Measurements from ENCODE around the gene E2F1.

DNA sequence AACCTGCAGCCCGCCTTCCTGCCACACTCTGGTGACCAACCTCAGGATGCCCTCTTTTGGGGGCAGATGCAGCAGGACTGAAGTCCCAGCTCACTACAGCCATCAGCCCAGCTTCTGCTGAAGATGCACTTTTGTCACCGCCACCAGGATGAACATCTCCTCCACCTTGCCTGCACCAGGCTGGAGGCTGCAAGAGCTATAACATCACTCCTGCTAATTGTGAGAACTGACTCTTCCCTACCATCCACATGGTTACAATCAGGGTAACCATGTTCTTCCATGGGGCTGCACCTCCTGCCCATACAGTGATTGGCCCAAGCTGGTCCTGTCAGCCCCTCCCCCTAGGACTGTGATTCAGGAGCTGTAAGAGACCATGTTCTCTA lies 21.4 kb downstream of the E2F1 start:
- TF ChIP-seq, protein P1, sequence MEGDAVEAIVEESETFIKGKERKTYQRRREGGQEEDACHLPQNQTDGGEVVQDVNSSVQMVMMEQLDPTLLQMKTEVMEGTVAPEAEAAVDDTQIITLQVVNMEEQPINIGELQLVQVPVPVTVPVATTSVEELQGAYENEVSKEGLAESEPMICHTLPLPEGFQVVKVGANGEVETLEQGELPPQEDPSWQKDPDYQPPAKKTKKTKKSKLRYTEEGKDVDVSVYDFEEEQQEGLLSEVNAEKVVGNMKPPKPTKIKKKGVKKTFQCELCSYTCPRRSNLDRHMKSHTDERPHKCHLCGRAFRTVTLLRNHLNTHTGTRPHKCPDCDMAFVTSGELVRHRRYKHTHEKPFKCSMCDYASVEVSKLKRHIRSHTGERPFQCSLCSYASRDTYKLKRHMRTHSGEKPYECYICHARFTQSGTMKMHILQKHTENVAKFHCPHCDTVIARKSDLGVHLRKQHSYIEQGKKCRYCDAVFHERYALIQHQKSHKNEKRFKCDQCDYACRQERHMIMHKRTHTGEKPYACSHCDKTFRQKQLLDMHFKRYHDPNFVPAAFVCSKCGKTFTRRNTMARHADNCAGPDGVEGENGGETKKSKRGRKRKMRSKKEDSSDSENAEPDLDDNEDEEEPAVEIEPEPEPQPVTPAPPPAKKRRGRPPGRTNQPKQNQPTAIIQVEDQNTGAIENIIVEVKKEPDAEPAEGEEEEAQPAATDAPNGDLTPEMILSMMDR (IDR thresholded peaks at IDR 0.05 in 8 of 11, conservative IDR thresholded peaks at IDR 0.05 in 3 of 11), result no peak
- no peak for TF ChIP-seq POLR2A (IDR thresholded peaks at IDR 0.05)

Measured in spleen (tissue), 7 donors.